ENCODE measurements around the gene KIFC3.

DNA sequence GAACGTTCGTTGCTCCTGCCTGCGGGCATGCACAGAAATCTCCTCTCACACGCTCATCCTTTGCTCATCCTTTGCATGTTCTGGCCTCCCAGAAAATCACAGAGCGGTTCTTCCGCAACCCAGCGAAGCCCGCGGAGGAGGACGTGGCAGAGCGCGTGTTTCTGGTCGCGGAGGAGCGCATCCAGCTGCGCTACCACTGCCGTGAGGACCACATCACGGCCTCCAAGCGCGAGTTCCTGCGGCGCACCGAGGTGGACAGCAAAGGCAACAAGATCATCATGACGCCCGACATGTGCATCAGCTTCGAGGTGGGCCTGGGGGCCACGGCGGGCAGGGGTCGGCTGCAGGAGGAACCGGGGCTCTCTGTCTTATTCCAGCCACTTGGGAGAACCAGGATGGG, 76.3 kb downstream of the KIFC3 start:
- TF ChIP-seq, protein P1, sequence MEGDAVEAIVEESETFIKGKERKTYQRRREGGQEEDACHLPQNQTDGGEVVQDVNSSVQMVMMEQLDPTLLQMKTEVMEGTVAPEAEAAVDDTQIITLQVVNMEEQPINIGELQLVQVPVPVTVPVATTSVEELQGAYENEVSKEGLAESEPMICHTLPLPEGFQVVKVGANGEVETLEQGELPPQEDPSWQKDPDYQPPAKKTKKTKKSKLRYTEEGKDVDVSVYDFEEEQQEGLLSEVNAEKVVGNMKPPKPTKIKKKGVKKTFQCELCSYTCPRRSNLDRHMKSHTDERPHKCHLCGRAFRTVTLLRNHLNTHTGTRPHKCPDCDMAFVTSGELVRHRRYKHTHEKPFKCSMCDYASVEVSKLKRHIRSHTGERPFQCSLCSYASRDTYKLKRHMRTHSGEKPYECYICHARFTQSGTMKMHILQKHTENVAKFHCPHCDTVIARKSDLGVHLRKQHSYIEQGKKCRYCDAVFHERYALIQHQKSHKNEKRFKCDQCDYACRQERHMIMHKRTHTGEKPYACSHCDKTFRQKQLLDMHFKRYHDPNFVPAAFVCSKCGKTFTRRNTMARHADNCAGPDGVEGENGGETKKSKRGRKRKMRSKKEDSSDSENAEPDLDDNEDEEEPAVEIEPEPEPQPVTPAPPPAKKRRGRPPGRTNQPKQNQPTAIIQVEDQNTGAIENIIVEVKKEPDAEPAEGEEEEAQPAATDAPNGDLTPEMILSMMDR (IDR thresholded peaks at IDR 0.05) = no peak
- no peak for TF ChIP-seq POLR2A (IDR thresholded peaks at IDR 0.05)
